Ovary (tissue), 3 donors: ENCODE measurements around the gene TMEM63C.

ENCODE experiments used
- EP300 ChIP-seq: sonication (generic); formaldehyde crosslinking; IDR thresholded peaks from one replicate; pipeline ENCODE4 v1.6.1; 2017; ENCODE audit warnings: antibody characterized with exemption
- POLR2A ChIP-seq: fragments of 450-650 bp; IDR thresholded peaks from one replicate; pipeline ENCODE4 v1.6.1; 2017; ENCODE audit warnings: antibody characterized with exemption, mild to moderate bottlenecking, moderate library complexity
- TF ChIP-seq, protein P1 (sequence below), 3 donors: fragments of 450-650 bp in 2 of 3; fragments of 200-600 bp in 1 of 3; IDR thresholded peaks; one replicate each; pipeline versions ENCODE4 v1.5.1 to v1.8.0; 2016 to 2022; ENCODE audit warnings: antibody characterized with exemption in 3 of 3, mild to moderate bottlenecking in 1 of 3
- donor health status: DM: no; HTN: no; CAD: no.

DNA sequence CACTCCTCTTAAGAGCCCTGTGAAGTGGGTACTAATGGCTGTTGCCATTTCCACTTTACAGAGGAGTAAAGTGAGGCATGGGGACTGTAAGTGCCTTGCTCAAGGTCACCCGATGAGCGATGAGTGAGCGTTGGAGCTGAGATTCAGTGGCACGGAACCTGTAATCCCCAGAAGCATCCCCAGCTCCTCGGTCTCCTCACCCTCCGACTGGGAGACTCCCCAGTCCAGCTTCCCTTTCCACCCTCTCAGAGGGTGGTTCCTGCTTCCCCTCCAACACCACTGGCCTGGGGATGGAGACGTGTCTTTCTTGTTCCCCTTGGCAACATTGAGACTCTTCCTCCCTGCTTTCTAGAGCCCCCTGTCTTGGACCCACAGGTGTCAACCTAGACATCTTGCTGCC, 32.6 kb downstream of the TMEM63C start:
- TF ChIP-seq POLR2A (no peak), EP300 (no peak)
- TF ChIP-seq, protein P1, sequence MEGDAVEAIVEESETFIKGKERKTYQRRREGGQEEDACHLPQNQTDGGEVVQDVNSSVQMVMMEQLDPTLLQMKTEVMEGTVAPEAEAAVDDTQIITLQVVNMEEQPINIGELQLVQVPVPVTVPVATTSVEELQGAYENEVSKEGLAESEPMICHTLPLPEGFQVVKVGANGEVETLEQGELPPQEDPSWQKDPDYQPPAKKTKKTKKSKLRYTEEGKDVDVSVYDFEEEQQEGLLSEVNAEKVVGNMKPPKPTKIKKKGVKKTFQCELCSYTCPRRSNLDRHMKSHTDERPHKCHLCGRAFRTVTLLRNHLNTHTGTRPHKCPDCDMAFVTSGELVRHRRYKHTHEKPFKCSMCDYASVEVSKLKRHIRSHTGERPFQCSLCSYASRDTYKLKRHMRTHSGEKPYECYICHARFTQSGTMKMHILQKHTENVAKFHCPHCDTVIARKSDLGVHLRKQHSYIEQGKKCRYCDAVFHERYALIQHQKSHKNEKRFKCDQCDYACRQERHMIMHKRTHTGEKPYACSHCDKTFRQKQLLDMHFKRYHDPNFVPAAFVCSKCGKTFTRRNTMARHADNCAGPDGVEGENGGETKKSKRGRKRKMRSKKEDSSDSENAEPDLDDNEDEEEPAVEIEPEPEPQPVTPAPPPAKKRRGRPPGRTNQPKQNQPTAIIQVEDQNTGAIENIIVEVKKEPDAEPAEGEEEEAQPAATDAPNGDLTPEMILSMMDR (IDR thresholded peaks at IDR 0.05) = no peak
